Testis (tissue), 3 donors: ENCODE measurements around the gene ADGRA1. TPM values are rescaled to one million over a fixed set of nuclear protein-coding genes. Genes with fewer than 3 reads are reported as not detected.

Experiments used
- DNase-seq: peaks from one replicate; pipeline ENCODE4 v3.0.0-alpha.2; 2019
- H3K27ac ChIP-seq, 2 donors: fragments of 200-600 bp; sonication (generic); one replicate each; pipeline ENCODE4 v1.5.1; 2019
- H3K27me3 ChIP-seq: fragments of 200-600 bp; sonication (generic); one replicate; pipeline ENCODE4 v1.5.1; 2019
- H3K36me3 ChIP-seq: fragments of 200-600 bp; sonication (generic); one replicate; pipeline ENCODE4 v1.5.1; 2017; ENCODE audit warnings: low read depth; ENCODE audit errors: missing control alignments
- H3K4me1 ChIP-seq: fragments of 200-600 bp; sonication (generic); one replicate; pipeline ENCODE4 v1.5.1; 2019
- H3K4me3 ChIP-seq, 2 donors: fragments of 200-600 bp; sonication (generic); one replicate each; pipeline ENCODE4 v1.5.1; 2017 to 2019
- H3K9me3 ChIP-seq: fragments of 200-600 bp; sonication (generic); one replicate; pipeline ENCODE4 v1.5.1; 2017
- CTCF ChIP-seq, 3 experiments: fragments of 450-650 bp in 2 of 3; fragments of 200-600 bp in 1 of 3; sonication (generic) in 1 of 3; IDR thresholded peaks; one replicate each; pipeline ENCODE4 v1.5.1; 2016 to 2019; ENCODE audit warnings: antibody characterized with exemption in 3 of 3, mild to moderate bottlenecking in 2 of 3, moderate library complexity in 1 of 3
- POLR2A ChIP-seq: fragments of 450-650 bp; IDR thresholded peaks from one replicate; pipeline ENCODE4 v1.6.1; 2017; ENCODE audit warnings: antibody characterized with exemption, mild to moderate bottlenecking, moderate library complexity
- WGBS, 2 donors: methylation state at CpG; one replicate each; pipeline ENCODE4 v1.1.5; 2018; 5-methylcytosine and 5-hydroxymethylcytosine counted together
- intact Hi-C: fragments of 100-400 bp; cut with DNase I; formaldehyde crosslinking; loops from one replicate; pipeline ENCODE4 v1.15.1; 2023; ENCODE audit warnings: low total_unique reads
- polyA plus RNA-seq: library from polyadenylated mRNA; stranded (reverse); fragments of 350-450 nt; fragmentation: Illumina TruSeq; extraction: RNeasy Lipid Tissue Mini Kit (QIAGEN cat#74804); gene quantifications from one replicate; pipeline ENCODE4 v1.2.3, GENCODE V29; 2014; ENCODE audit warnings: low read depth, low replicate concordance; ENCODE audit not compliant: insufficient read depth
- total RNA-seq, 2 donors: library from RNA; depleted of rRNA; stranded (reverse); fragments of >200 nt; gene quantifications; one replicate each; pipeline ENCODE4 v1.2.3, GENCODE V29; 2016

ADGRA1 gene
- total and polyA plus RNA-seq, 3 donors from 2014 or later = 0.95 to 1.4 (median 1.1) TPM

- Histone ChIP-seq H3K9me3 (no peaks in the 10 kb centered on the region), H3K27me3 (no peaks in the 10 kb centered on the region), H3K4me1 (no peaks in the 10 kb centered on the region), H3K4me3 (no peak overlapping the region), H3K27ac (no peak overlapping the region), H3K36me3 (no peaks in the 10 kb centered on the region)
- intact Hi-C loops = no loop called here
- TF ChIP-seq CTCF (IDR thresholded peaks at IDR 0.05) (no peak), POLR2A (no peak)
- 48 to 53% methylated on average over 17 to 37 of the region's 37 CpGs for WGBS, 2 donors
- no peak for DNase-seq
Measured at GRCh38 chr10:133100706-133101415, 13.1 kb downstream of the ADGRA1 start.

- H3K36me3 ChIP-seq = no peaks in the 10 kb centered on the region
- intact Hi-C loops = no loop called here
- H3K4me1 ChIP-seq = no peaks in the 10 kb centered on the region
- H3K27ac ChIP-seq = no peak overlapping the region
- H3K4me3 ChIP-seq = no peak overlapping the region
- H3K9me3 ChIP-seq = no peaks in the 10 kb centered on the region
- DNase-seq = no peak
- TF ChIP-seq CTCF (IDR thresholded peaks at IDR 0.05) (no peak), POLR2A (no peak)
- no peaks in the 10 kb centered on the region for H3K27me3 ChIP-seq
- 38 to 83% methylated on average over 6 to 16 of the region's 16 CpGs for WGBS, 2 donors
Measured at GRCh38 chr10:133101416-133101810, 13.7 kb downstream of the ADGRA1 start.

GRCh38 chr10:133102415-133103095, 14.8 kb downstream of the ADGRA1 start:
- no peak for DNase-seq
- Histone ChIP-seq H3K4me1 (no peaks in the 10 kb centered on the region), H3K36me3 (no peaks in the 10 kb centered on the region), H3K4me3 (no peak overlapping the region), H3K27me3 (no peaks in the 10 kb centered on the region), H3K27ac (no peak overlapping the region), H3K9me3 (no peaks in the 10 kb centered on the region)
- TF ChIP-seq CTCF (IDR thresholded peaks at IDR 0.05) (no peak), POLR2A (no peak)
- 79 to 90% methylated on average over 2 to 29 of the region's 29 CpGs for whole genome bisulfite sequencing, 2 donors
- intact Hi-C loops = no loop called here

GRCh38 chr10:133103311-133103910, 15.7 kb downstream of the ADGRA1 start:
- TF ChIP-seq POLR2A (no peak), CTCF (IDR thresholded peaks at IDR 0.05) (no peak)
- Histone ChIP-seq H3K27me3 (no peaks in the 10 kb centered on the region), H3K4me1 (no peaks in the 10 kb centered on the region), H3K9me3 (no peaks in the 10 kb centered on the region), H3K36me3 (no peaks in the 10 kb centered on the region), H3K27ac (no peak overlapping the region), H3K4me3 (no peak overlapping the region)
- 88 to 98% methylated on average over 7 to 23 of the region's 24 CpGs for WGBS, 2 donors
- DNase-seq = no peak
- intact Hi-C loops = no loop called here
